GM21526 (cell line): ENCODE data around the gene RHBDF2.

Source experiments
- ATAC-seq: cut with Tn5 transposase; IDR thresholded peaks from one replicate; pipeline ENCODE4 v1.9.1; 2021; ENCODE audit warnings: moderate library complexity; ENCODE audit not compliant: unreplicated experiment, low FRiP score

The RHBDF2 gene

DNA sequence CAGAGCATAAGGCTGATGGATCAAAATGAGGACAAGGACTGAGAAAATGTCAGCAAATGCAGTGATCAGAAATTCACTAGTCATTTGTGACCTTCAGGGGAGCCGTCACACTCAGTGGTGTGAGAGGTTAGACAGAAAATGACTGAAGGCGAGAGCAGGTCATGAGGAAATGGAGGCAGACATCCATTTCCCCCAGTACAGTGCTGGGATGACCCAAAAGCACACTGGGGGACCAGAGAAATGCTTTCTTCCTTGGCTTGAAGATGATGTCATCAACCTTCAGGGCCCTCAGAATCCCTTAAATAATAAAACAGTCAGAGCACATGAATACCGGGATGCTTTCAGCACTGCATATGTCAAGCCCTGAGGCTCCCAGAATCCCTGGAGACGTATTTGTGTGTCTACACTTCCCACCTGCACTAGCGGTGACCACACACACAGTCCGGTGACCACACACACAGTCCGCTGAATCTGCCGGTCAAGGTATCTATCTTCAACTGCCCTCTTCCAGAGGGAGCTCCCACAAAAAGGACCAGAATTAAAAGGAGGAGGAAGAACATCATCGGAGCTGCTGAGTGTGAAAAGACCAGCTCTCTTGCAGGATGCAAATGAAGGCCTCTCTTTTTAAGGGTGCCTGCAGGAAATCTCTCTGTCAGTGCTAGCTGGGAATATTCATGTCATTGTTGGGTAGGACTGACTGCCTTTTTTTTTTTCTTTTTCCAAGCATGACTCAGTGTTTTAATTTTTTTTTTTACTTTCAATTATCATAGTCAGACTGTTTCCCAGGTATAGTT, 56.5 kb downstream of the RHBDF2 start:
- no peak for ATAC-seq

DNA sequence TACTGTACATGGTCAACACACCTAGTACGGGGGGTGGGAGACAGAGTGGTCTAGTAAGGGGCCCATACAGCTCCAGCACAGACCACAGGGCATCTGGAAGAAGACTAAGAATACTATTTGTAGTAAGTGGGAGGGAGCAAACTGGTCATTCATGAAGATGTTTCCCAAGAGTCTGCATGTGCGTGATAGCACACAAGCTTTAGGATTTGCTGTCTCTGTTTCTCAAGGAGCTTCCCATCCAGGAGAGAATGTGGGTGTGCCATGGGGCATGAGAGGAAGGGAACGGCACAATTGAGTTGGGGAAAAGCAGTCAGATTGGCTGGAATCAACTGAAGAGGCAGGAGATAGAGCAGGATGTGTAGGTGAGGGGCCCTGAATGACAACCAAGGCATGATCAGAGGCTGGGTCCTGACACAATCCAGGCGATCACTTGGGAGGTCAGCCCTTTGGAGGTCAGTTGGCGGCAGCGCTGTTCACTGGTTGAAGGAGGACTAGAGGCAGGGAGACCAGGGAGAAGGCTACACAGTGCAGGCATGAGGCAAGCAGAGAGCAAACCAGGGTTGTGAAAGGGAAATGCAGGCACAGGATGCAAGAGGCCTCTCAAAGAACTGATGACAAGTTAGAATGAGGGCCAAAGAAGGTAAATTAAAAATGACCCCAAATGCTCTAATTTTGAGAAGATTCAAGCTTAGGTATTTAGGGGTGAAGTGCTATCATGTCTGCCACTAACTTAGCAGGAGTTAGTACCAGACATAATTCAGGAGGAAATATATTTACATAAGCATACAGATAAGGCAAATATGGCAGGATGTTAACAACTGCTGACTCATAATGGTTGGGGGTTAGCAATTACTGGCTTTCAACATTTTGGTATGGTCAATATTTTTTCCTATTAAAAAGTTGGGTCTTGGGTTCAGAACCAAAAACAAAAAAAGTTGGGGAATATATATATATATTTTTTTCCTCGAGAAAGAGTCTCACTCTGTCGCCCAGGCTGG, 58.6 kb downstream of the RHBDF2 start:
- ATAC-seq, result no peak

DNA sequence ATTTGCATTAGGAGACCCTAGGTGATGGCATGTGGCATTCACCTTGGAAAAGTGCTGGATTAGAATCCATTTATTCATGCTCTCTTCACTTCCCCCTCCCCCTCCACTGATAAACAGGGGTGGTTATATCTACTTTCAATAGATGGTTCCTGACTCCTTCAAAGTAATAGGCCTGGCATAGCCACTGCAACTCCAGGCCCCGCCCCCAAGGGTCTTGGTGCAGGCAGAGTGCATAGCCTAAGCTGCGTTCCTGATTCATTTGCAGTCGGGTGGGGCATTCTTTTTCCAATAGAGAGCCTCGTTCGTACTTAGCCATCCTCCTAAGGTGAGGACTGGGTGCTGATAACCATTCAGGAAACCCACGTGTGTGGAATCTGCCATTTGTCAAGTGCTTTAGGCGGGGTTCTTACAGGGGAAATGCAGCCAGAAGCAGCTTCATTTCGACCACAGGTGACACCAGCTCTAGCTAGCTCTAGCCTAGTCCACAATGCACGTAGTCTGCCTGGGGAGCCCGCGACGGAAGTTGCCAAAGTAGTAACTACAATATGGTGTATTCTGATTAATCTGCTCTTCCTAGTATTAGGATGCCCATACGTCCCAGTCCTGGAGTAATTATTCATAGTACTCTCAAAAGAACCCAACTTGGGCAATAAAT, 59.4 kb downstream of the RHBDF2 start:
- ATAC-seq, result no peak

DNA sequence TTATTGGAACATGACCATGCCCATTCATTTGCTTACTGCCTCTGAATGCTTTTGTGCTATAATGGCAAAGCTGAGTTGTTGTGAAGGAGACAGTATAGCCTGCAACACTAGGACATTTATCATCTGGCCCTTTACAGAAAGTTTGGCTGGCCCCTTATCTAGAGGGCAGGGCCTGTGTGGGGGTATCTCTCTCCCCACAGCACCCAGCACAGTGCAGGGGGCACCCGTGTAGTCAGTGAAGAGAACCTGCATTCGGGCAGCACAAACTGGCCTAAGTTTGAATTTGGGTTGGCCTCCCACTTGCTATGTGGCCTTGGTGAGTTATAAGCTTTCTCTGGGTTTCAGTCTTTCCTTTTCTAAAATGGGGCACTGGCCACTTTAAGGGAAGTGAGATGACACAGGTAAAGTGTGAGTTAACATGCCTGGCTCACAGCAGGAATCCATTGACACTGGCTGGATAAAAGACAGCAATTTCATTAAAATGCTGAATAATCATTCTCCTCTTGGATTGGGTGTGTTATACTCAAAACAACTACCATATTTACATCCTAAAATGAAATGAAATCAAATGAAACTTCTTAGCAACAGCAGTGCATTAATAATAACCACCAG, 60.4 kb downstream of the RHBDF2 start:
- no peak for ATAC-seq

DNA sequence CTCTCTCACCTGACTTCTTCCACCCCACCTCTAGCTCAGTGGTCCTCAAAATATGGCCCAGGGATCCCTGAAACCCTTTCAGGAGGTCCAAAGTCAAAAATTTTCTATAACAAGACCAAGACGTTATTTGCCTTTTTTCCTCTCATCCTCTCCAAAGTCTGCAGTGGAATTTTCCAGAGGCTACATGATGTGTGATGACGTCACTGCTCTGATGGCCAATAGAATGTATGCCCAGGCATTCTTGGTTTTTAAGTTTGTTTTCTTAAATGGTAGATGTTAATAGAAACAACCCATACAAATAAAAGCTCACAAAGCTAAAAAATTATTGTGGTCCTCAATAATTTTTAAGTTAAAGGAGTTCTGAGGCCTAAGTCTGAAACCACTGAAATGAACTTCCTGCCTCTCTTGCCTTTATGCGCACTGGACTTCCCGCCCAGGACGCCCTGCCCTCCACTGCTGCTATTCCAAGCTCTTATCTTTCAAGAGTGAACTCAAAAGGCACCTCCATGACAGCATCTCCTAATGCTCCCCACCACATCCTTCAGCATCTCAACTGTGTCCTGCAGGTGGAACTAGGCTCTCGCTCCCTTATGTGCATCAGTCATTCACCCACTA, 61.8 kb downstream of the RHBDF2 start:
- ATAC-seq, result no peak

DNA sequence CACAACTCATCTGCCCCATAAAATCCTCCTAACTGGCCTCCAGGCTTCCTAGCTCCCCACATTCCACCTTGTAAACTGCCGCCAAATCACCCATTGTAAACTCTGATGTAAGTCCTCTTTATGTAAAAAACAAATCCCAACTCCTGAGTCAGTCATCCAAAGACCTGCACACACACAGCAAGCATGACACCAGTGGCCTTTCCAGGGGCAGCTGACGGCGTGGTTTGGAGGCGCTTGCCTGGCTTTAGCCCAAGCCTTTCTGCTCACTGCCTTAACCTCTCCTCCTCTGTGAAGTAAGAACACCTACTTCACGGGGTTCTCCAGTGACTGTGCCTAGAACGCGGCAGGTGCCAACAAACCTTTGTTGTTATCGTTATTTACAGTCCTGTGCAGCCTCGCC, 62.3 kb downstream of the RHBDF2 start:
- ATAC-seq, result no peak

DNA sequence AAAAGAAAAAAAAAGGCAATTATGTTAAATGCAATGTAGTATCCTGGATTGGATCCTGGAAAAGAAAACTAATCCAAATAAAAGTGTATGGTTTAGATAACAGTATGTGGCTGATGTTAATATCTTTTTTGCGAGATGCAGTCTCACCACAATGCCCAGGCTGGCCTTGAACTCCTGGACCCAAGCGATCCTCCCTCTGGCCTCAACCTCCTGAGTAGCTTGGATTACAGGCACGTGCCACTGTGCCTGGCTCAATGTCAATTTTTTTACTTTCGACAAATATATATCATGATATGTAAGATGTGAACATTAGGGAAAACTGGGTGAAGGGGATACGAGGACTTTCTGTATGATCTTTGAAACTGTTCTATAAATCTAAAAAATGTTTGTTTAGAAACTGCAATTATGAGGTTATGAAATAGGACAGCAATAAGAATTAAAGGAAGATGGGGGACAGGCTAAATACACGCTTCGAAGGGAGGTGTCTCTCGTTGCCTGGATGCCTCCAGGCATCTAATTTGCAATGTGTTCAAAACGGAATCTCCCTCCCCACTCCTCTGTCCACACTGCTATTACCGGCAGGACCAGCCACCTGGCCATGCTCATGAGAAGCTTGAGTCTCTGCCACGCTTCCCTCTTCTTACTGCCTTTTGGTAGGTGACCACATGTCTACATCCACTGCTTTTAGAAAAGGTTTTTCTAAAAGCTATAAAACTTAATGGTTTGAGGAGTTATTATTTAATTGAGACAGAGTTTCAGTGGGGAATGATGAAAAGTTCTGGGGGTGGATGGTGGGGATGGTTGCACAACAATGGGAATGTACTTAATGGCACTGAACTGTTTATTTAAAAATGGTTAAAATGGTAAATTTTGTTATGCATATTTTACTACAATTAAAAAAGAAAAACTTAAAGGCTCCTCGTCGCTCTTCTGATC, 63.5 kb downstream of the RHBDF2 start:
- ATAC-seq, result no peak

DNA sequence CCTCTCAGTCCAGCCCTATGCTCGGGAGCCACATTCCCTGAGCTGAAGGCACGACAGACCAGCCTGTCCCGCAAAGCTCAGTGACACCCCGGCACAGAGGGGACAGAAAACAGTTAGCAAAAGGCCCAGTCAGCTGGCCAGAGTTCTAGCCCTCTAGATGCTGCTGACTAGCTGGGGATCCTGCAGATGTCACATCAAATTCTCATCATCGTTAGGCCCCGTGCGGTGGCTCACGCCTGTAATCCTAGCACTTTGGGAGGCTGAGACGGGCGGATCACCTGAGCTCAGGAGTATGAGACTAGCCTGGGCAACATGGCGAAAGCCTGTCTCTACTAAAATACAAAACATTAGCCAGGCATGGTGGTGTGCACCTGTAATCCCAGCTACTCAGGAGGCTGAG, 65.5 kb downstream of the RHBDF2 start:
- no peak for ATAC-seq

DNA sequence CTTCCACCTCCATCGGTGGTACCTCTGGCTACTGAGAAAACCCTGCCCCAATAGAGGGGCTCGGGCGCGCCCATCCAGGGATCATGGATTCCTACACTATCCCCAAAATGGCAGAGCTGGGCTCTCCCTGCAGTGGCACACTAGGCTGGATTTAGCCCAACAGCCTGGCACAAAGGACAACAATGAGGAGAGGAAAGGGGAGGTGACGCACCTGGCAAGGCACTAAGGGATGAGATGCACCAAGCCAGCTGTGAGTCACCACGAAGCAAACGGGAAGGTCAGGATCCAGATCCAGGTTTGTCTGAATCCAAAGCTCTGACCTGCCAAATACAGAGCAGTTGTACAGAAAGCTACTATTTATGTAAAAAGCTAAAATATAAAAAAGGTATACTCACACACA, 66.4 kb downstream of the RHBDF2 start:
- no peak for ATAC-seq

DNA sequence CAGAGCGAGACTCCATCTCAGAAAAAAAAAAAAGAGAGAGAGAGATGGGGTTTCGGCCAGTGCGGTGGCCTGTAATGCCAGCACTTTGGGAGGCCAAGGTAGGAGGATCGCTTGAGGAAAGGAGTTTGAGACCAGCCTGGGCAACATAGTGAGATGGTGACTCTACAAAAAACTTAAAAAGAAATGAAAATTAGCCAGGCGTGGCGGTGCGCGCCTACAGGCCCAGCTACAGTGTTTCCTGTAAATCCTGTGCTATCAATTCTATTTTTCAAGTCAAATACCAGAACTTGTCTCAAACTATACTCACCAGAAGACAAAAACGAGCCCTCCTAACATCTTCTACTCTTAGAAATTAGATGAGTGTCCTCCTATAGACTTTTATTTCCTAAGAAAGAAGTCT, 67.5 kb downstream of the RHBDF2 start:
- ATAC-seq, result no peak

DNA sequence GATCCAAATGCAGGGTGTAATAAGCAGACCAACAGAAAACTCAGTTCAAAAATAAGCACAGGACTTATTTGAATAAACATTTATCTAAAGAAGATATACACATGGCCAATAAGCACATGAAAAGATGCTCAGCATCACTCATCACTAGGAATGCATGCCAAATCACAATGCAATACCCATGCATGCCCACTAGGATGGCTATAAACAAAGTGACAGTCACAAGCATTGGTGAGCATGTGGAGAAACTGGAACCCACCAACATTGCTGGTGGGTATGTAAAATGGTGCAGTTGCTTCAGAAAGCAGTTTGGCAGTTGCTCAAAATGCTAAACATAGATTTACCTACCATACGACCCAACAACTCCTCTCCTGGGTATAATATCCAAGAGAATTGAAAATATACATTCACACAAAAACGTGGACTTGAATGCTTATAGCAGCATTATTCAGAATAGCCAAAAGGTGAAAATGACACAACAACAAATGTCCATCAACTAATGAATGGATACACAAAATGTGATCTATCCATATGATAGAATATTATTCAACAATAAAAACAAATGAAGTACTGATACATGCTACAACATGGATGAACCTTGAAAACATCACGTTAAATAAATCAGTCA, 68.4 kb downstream of the RHBDF2 start:
- ATAC-seq, result no peak

DNA sequence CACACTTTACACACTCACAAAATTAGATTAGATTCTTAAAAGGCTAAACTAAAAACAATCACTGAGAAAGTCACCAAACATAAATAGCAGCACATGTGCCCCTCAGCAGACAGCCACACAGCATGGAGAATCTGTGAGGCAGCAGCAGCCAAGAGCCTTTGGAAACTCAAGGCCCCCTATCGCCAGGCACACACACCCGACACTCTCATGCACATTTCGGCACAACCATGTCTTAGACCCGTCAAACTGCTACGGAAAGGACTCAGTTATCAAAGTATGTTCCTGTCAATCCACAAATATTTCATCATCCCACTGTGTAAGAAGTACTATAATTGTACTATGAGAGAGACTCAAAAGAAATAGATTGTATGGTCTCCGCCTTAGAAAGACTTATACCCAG, 69.2 kb downstream of the RHBDF2 start:
- no peak for ATAC-seq

DNA sequence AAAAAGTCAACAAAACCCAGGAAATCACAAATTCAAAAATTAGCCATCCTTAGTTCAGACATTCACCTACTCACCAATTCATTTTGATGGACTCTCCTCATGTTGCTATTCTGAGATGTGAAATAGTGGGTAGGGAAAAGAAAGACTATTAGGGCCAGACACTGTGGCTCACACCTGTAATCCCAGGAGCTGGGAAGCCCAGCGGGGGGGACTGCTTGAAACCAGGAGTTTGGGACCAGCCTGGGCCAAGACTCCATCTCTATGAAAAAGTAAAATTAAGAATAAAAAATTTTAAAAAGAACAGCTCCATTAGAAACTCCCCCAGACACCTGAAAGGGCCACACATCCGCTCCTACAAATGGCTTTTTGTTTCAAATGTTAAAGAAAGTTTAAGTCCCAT, 69.7 kb downstream of the RHBDF2 start:
- ATAC-seq, result no peak

DNA sequence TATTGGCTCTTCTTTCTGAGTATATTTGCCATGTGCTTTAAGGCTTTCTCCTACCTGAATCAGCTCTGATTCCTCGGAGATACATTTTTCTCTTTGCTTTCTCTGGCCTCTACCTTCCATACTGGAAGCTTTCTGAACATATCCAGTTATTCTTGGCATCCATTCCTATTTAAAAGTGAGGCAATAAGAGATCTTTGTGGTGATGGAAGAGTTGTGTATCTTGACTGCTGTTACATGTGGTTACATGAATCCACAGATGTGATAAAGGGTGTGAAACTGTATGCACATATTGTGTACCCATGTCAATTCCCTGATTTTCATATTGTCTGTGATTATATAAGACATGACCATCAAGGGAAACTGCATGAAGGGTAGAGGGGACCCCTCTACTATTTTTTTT, 72.7 kb downstream of the RHBDF2 start:
- no peak for ATAC-seq

DNA sequence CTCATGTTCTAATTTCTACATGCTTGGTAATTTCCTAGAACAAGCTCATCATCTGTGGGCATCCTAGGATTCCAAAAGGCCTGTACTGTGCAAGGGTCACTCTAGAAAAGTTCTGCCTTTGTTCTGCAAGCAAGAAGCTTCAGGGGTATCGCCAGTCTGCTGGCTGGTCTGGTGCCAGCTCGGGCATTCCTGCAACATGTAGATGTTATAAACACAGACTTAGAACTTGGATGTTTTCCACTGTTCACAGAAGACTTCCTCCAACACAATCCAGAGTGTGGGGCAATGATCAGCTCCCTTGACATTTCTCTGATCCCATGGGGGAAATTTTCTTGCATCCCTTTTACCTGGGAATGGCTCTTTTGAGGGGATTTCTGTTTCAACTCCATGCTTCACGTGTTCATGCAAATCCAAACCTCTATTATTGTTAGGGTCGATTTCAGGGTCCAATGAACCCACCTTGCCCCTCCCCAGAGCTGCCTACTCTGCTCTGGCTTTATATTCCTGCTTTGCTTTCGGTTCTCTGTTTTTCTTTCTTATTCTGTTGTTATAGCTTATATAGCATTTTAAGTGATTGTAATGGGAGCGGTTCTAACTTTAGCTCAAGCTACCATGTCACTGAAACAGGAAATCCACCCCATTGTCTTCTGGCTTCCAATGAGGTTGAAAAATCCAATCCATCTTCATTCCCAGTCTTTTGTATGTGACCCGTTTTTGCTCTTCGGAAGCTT, 73.6 kb downstream of the RHBDF2 start:
- no peak for ATAC-seq

DNA sequence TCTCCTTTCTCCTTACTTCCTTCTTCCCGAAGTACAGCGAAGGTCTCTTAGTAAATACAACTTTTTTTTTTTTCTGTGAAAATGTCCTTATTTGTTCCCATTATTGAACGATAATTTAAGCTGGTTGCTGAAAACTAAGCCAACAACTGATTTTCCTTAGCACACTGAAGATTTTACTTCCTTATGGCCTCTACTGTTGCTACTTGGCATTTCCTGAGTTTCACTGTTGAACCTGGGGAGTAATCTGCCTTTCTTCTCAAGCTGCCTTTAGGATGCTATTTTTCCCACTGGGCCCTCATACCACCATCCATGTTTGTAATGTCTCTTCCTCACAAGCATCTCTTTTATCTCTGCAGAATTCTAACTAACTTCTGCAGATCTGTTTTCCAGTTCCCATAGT, 74.4 kb downstream of the RHBDF2 start:
- no peak for ATAC-seq

DNA sequence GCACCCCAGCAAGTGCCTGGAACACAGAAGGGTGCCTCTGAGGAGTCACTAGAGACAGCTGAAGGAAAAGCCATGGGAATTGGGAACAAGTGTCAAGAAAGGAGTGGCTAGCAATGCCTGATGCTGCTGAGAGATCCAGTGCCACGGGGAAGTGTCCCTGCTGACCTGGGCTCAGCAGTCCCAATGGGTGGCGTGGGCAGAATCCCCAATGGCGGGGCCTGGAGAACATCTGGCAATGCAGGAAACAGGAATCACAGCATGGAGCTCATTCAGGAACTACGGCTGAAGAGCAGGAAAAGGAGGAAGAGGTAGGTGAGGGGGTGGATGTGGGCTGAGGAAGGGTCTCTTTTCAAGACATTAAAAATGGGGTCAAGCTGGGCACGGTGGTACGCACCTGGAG, 78.4 kb downstream of the RHBDF2 start:
- no peak for ATAC-seq

DNA sequence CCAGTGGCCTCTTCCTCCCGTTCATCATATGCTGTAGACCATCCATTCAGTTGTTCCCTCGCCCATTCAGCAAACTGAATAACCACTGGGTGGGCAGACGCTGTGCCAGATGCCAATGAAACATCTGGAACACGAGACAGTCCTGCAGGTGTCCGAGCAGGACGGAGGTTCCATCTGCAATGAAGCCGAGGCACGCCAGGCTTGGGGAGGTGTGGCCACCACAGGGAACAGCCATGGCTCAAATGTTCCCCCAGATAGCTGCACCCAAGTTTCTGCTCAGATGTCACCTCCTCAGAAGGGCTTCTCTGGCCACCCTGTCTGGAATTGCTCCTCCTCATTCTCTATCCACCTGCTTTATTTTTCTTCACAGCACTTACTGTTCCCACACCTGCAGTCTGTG, 78.8 kb downstream of the RHBDF2 start:
- ATAC-seq, result no peak
